Cerebellar nuclear complex (tissue), 1 donor: ENCODE results near the gene ARF5.

ENCODE experiments used
- DNase-seq, 2 experiments: peaks; one replicate each; lab custom pipeline; 2025; lab: John Stamatoyannopoulos, UW

ARF5 gene

DNA sequence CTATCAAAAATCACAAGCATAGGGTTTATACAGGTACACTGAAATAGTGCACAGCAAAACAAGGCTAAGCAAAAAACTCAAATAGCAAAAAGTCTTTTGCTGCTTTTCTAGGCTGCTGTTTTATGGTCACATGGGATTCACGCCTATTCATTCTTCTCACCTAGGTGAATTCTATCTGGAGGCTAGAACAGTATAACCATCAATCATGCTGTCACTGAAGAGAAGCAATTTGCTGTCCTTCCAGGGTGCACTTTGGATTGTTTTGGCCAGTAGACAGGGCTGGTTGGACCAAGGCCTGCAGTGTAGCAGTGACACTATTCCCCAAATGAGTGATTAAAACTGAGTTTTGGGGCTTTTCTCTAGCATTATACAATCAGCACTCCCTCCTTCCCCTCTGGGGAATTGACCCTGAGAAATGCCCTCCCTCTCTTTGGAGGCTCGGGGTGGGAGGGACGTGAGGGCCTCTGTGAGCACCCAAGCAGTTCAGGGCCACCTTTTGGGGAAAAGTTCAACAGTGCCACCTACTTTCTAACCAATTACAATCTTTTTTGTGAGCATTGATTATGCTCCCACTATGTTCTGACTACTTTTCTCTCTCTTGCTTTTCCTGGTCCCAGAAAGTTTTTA, 47.6 kb downstream of the ARF5 start:
- no peak for DNase-seq

DNA sequence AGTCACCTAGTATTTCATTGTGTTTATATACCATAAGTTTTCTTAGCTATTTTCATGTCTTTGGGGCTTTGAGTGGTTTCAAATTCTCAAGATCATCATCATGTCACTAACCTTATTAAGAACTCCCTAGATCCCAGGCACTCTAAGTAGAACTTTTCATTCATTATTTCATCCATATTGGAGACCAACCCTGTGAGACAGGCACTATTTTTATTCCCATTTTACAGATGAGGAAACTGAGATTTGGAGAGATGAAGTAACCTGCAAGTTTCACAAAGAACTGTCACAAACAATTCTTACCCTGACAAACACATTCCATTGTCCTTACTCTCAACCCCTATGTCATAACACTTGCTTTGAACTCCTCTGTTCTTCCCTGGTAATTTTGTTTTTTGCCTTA, 50.0 kb downstream of the ARF5 start:
- no peak for DNase-seq
